Esophagus muscularis mucosa (tissue), 4 donors: ENCODE data around the gene NHEJ1. TPM values are rescaled to one million over a fixed set of nuclear protein-coding genes. Genes with fewer than 3 reads are reported as not detected.

Experiments
- DNase-seq: peaks from one replicate; pipeline ENCODE4 v3.0.0-alpha.2; 2017; ENCODE audit errors: extremely low spot score
- H3K27ac ChIP-seq, 4 donors: fragments of 200-600 bp; sonication (generic); replicated peaks in 1 of 4; 1 replicate in 3 of 4; 2 replicates in 1 of 4; pipeline ENCODE4 v1.5.1; 2016 to 2019; ENCODE audit warnings: mild to moderate bottlenecking in 1 of 4
- H3K27me3 ChIP-seq, 4 donors: fragments of 200-600 bp; sonication (generic); one replicate each; pipeline versions ENCODE4 v1.5.1 to v1.6.0; 2016 to 2019
- H3K36me3 ChIP-seq, 4 donors: fragments of 200-600 bp; sonication (generic); one replicate each; pipeline ENCODE4 v1.5.1; 2016 to 2019
- H3K4me1 ChIP-seq, 4 donors: fragments of 200-600 bp; sonication (generic); one replicate each; pipeline ENCODE4 v1.5.1; 2016 to 2019
- H3K4me3 ChIP-seq, 4 donors: fragments of 200-600 bp; sonication (generic); 1 replicate in 2 of 4; 2 replicates in 2 of 4; pipeline ENCODE4 v1.5.1; 2016 to 2019; ENCODE audit warnings: mild to moderate bottlenecking in 4 of 4, moderate library complexity in 1 of 4
- H3K9me3 ChIP-seq, 4 donors: fragments of 200-600 bp; sonication (generic); 1 replicate in 3 of 4; 2 replicates in 1 of 4; pipeline ENCODE4 v1.5.1; 2016 to 2019
- CTCF ChIP-seq, 3 experiments: fragments of 200-600 bp in 2 of 3; fragments of 450-650 bp in 1 of 3; sonication (generic) in 2 of 3; IDR thresholded peaks; one replicate each; pipeline ENCODE4 v1.5.1; 2017 to 2019; ENCODE audit warnings: antibody characterized with exemption in 3 of 3, mild to moderate bottlenecking in 2 of 3, moderate library complexity in 1 of 3
- EP300 ChIP-seq: sonication (generic); formaldehyde crosslinking; IDR thresholded peaks from one replicate; pipeline ENCODE4 v1.6.1; 2017; ENCODE audit warnings: antibody characterized with exemption
- POLR2A ChIP-seq: fragments of 450-650 bp; IDR thresholded peaks from one replicate; pipeline ENCODE4 v1.6.1; 2017; ENCODE audit warnings: antibody characterized with exemption, moderate library complexity, mild to moderate bottlenecking, low read depth
- POLR2AphosphoS5 ChIP-seq, 2 donors: sonication (generic); formaldehyde crosslinking; IDR thresholded peaks; one replicate each; pipeline ENCODE4 v1.6.1; 2017; ENCODE audit warnings: antibody characterized with exemption in 2 of 2
- WGBS: methylation state at CpG from one replicate; pipeline ENCODE4 v1.1.5; 2018; 5-methylcytosine and 5-hydroxymethylcytosine counted together
- intact Hi-C: fragments of 100-400 bp; cut with DNase I; formaldehyde crosslinking; loops from one replicate; pipeline ENCODE4 v1.15.1; 2023
- total RNA-seq, 4 donors: library from RNA; depleted of rRNA; stranded (reverse); fragments of >200 nt; gene quantifications; one replicate each; pipeline versions ENCODE4 v1.1.0 to v1.2.1, GENCODE V29; 2016

NHEJ1 gene
- total RNA-seq, 4 donors from 2014 or later: 15.1 to 24.4 (median 17.8) TPM

GRCh38 chr2:219165058-219165911 is 4.7 kb upstream of the NHEJ1 start:
- H3K9me3 ChIP-seq: no peaks in the 10 kb centered on the region
- whole genome bisulfite sequencing: 83% methylated on average over 10 of the region's 10 CpGs
- H3K27me3 ChIP-seq: no peaks in the 10 kb centered on the region
- TF ChIP-seq CTCF (IDR thresholded peaks at IDR 0.05) (no peak), EP300 (no peak), POLR2AphosphoS5 (IDR thresholded peaks at IDR 0.05) (no peak), POLR2A (no peak)
- H3K27ac ChIP-seq: no peak overlapping the region
- H3K4me3 ChIP-seq: no peak overlapping the region
- peaks cover 4 to 14% (median 8%) of the 10 kb centered on the region in 4 donors for H3K4me1 ChIP-seq
- DNase-seq: no peak
- intact Hi-C loops: no loop called here
- H3K36me3 ChIP-seq: no peaks in the 10 kb centered on the region

DNA sequence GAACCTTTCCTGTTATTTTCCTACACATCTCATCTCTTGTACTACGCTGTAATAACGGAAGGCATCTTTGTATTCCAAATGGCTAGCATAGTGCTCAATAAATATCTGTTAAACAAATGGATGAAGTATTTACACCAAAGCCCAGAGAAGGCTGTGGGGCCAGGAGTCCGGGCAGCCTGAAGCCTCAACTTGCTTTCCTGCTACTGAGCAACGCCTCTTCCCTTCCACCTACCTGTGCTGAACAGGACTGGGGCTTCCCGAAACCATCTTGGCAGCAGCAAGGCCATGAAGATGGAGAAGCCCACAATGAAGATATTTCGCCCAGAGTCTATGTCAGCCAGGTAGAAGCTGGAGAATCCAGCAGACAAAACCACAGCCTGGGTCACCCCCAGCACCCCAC is 2.5 kb upstream of the NHEJ1 start:
- H3K36me3 ChIP-seq: peaks cover 0 to under 1% (median 0%) of the 10 kb centered on the region in 4 donors
- H3K9me3 ChIP-seq: no peaks in the 10 kb centered on the region
- WGBS: 95% methylated on average over 6 of the region's 6 CpGs
- TF ChIP-seq CTCF (IDR thresholded peaks at IDR 0.05): no peak
- no peak for TF ChIP-seq POLR2A
- TF ChIP-seq EP300: no peak
- no peak for TF ChIP-seq POLR2AphosphoS5 (IDR thresholded peaks at IDR 0.05)
- intact Hi-C loops: loop anchor here (5.0 kb wide), 1 partner anchor 44 kb away; the partner anchor contains the start of gene ZFAND2B
- H3K4me3 ChIP-seq: no peak overlapping the region
- no peak for DNase-seq
- H3K27me3 ChIP-seq: no peaks in the 10 kb centered on the region
- H3K4me1 ChIP-seq: peaks cover 9 to 15% (median 14%) of the 10 kb centered on the region in 4 donors
- H3K27ac ChIP-seq: no peak overlapping the region

- intact Hi-C loops: loop anchor here (5.0 kb wide), 1 partner anchor 46 kb away; the partner anchor contains the start of gene ZFAND2B
- Histone ChIP-seq H3K9me3 (no peaks in the 10 kb centered on the region), H3K4me1 (peaks cover 9 to 15% (median 14%) of the 10 kb centered on the region in 4 donors), H3K4me3 (peak overlapping the region; percentile 74 to 92 (median 82)), H3K27me3 (no peaks in the 10 kb centered on the region), H3K27ac (peak overlapping the region; percentile 93 to 97 (median 94)), H3K36me3 (peaks cover 8 to 21% (median 16%) of the 10 kb centered on the region in 4 donors)
- TF ChIP-seq POLR2A (no peak), EP300 (no peak), CTCF (IDR thresholded peaks at IDR 0.05) (no peak), POLR2AphosphoS5 (IDR thresholded peaks at IDR 0.05) (no peak)
- no peak for DNase-seq
- WGBS: 78% methylated on average over 4 of the region's 4 CpGs
Observed at GRCh38 chr2:219161097-219161496, 482 bp upstream of the NHEJ1 start.

DNA sequence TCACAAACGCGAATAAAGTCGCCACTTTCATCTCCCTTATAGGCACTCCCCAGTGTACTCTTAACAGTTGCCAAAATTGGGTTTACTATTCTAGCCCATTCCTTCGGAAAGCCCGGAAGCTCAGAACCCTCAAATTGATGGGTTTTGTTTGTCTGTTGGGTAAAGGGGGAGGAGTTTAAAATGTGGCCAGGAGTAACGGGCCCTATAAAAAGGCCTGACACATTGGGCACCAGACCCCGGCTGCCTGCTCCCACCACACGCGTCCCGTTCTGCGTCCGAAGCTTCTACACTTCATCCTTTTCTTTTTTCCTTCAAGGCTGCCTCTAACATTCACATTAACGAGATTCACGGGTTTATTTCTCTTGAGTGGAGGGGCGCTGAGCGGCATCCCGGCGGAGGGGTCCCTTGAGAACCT is 837 bp downstream of the NHEJ1 start:
- intact Hi-C loops: loop anchor here (1.0 to 10.0 kb wide), 3 partner anchors 48 to 165 kb away; partner anchors contain the start of genes CRYBA2 and ZFAND2B
- TF ChIP-seq POLR2A (no peak), POLR2AphosphoS5 (IDR thresholded peaks at IDR 0.05) (no peak), CTCF (IDR thresholded peaks at IDR 0.05) (no peak), EP300 (no peak)
- Histone ChIP-seq H3K9me3 (no peaks in the 10 kb centered on the region), H3K27ac (peak overlapping the region; percentile 93 to 97 (median 94)), H3K36me3 (peaks cover 12 to 27% (median 20%) of the 10 kb centered on the region in 4 donors), H3K4me3 (peak overlapping the region; percentile 74 to 92 (median 82)), H3K4me1 (peaks cover 9 to 15% (median 14%) of the 10 kb centered on the region in 4 donors), H3K27me3 (no peaks in the 10 kb centered on the region)
- no peak for DNase-seq
- 6% methylated on average over 17 of the region's 18 CpGs for WGBS
